ENCODE data around the gene GSTA3.
"Not testable (repeated sequence)": the region's sequence is repeated elsewhere in the genome, so short reads cannot be mapped to it uniquely, and the experiment has no call there.

GSTA3 gene

GRCh38 chr6:52858416-52858815 lies 51.1 kb downstream of the GSTA3 start:
- Histone ChIP-seq H3K9me3 (no peaks in the 10 kb centered on the region), H3K4me1 (ENCODE audit: control insufficient read depth in 1 of 2, insufficient read depth in 1 of 2, low read depth in 1 of 2, low read length in 1 of 2) (no peaks in the 10 kb centered on the region), H3K36me3 (no peaks in the 10 kb centered on the region), H3K27ac (no peak overlapping the region), H3K4me3 (ENCODE audit: low read depth in 1 of 2, low read length in 1 of 2) (no peak overlapping the region), H3K27me3 (no peaks in the 10 kb centered on the region)
- TF ChIP-seq CTCF (IDR thresholded peaks at IDR 0.05) = no peak

- not testable (repeated sequence) for H3K4me3 ChIP-seq (ENCODE audit: low read depth in 1 of 2, low read length in 1 of 2); H3K9me3 ChIP-seq; H3K36me3 ChIP-seq; H3K27ac ChIP-seq; H3K27me3 ChIP-seq; H3K4me1 ChIP-seq (ENCODE audit: control insufficient read depth in 1 of 2, insufficient read depth in 1 of 2, low read depth in 1 of 2, low read length in 1 of 2)
Measured at GRCh38 chr6:52856137-52856536, 53.4 kb downstream of the GSTA3 start.

DNA sequence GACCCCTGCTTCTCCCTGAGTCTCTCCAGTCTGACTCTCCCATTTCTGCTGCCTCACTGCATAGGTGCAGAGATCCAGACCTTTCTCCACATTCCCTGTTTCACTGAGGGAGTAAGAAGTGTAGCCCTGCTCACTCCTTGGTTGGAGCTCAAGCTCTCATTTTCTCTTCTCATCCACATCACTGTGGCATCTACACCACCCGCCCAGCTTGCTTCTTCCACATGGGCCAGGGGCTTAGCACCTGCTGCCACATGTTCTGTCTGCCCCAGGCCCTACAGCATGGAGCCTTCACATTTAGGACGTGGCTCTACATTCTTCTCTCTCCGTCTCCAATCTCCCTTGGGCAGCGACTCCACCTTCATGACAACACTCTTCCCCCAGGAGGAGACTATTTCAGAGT lies 60.4 kb downstream of the GSTA3 start:
- TF ChIP-seq CTCF (IDR thresholded peaks at IDR 0.05) = no peak
- Histone ChIP-seq H3K4me3 (ENCODE audit: low read depth in 1 of 2, low read length in 1 of 2) (no peak overlapping the region), H3K36me3 (no peaks in the 10 kb centered on the region), H3K27me3 (no peaks in the 10 kb centered on the region), H3K4me1 (ENCODE audit: control insufficient read depth in 1 of 2, insufficient read depth in 1 of 2, low read depth in 1 of 2, low read length in 1 of 2) (no peaks in the 10 kb centered on the region), H3K27ac (no peak overlapping the region), H3K9me3 (no peaks in the 10 kb centered on the region)
